HG02588 (cell line): ENCODE results near the gene TRIM38.
"Not testable (repeated sequence)": the region's sequence is repeated elsewhere in the genome, so short reads cannot be mapped to it uniquely, and the experiment has no call there.

Source experiments
- ATAC-seq: cut with Tn5 transposase; IDR thresholded peaks from one replicate; pipeline ENCODE4 v1.9.1; 2021; ENCODE audit warnings: mild to moderate bottlenecking, moderate library complexity; ENCODE audit not compliant: unreplicated experiment

TRIM38 gene

GRCh38 chr6:25962149-25963127, at the start of gene TRIM38:
Gene TRIM38 (plus strand): TSS chr6:25962802. CDS start chr6:25966523, 3,721 bp downstream.
- ATAC-seq, result peak; percentile 84

- no peak for ATAC-seq
Observed at GRCh38 chr6:25913741-25914140, 48.9 kb upstream of the TRIM38 start.

GRCh38 chr6:25916330-25916729, 46.3 kb upstream of the TRIM38 start:
- no peak for ATAC-seq

- ATAC-seq, result no peak
Observed at GRCh38 chr6:25916789-25917490, 45.7 kb upstream of the TRIM38 start.

- ATAC-seq, result no peak
Observed at GRCh38 chr6:25918083-25918683, 44.4 kb upstream of the TRIM38 start.

- no peak for ATAC-seq
Observed at GRCh38 chr6:25919657-25920056, 42.9 kb upstream of the TRIM38 start.

GRCh38 chr6:25921525-25922203, 40.9 kb upstream of the TRIM38 start:
- no peak for ATAC-seq

- no peak for ATAC-seq
Observed at GRCh38 chr6:25922301-25922700, 40.3 kb upstream of the TRIM38 start.

GRCh38 chr6:25925876-25926275, 36.7 kb upstream of the TRIM38 start:
- no peak for ATAC-seq

GRCh38 chr6:25927178-25927577, 35.4 kb upstream of the TRIM38 start:
- no peak for ATAC-seq

- ATAC-seq, result no peak
Observed at GRCh38 chr6:25927756-25928216, 34.8 kb upstream of the TRIM38 start.

GRCh38 chr6:25928562-25929324, 33.9 kb upstream of the TRIM38 start:
- no peak for ATAC-seq

GRCh38 chr6:25929785-25930184, 32.8 kb upstream of the TRIM38 start:
- not testable (repeated sequence) for ATAC-seq

- no peak for ATAC-seq
Observed at GRCh38 chr6:25930532-25931410, 31.8 kb upstream of the TRIM38 start, which contains the start of gene SLC17A2. Gene SLC17A2 (minus strand): TSS chr6:25930691. CDS start chr6:25925796, 4,895 bp downstream.

- no peak for ATAC-seq
Observed at GRCh38 chr6:25931411-25931709, 31.2 kb upstream of the TRIM38 start.

- no peak for ATAC-seq
Observed at GRCh38 chr6:25934156-25934555, 28.4 kb upstream of the TRIM38 start.

GRCh38 chr6:25934735-25935313, 27.8 kb upstream of the TRIM38 start:
- no peak for ATAC-seq

GRCh38 chr6:25935953-25936352, 26.6 kb upstream of the TRIM38 start:
- no peak for ATAC-seq

- no peak for ATAC-seq
Observed at GRCh38 chr6:25939593-25939992, 23.0 kb upstream of the TRIM38 start.
